Activated T-cell treated with anti-CD3 and anti-CD28 coated beads for 48 hours (primary cell): ENCODE results near the gene PRR20B.
"Not testable (repeated sequence)": the region's sequence is repeated elsewhere in the genome, so short reads cannot be mapped to it uniquely, and the experiment has no call there.

Experiments used
- DNase-seq: peaks from one replicate; pipeline ENCODE4 v3.0.0-alpha.2; 2020; ENCODE audit warnings: low read depth

PRR20B gene

GRCh38 chr13:57147188-57147587 lies at the start of gene PRR20B:
Gene PRR20B, plus strand, starts transcription at chr13:57147488. Its CDS starts 387 bp downstream, at chr13:57147875.
- DNase-seq: not testable (repeated sequence)

GRCh38 chr13:57114945-57115344 lies 32.3 kb upstream of the PRR20B start:
- no peak for DNase-seq

GRCh38 chr13:57123681-57124080 lies 23.6 kb upstream of the PRR20B start:
- DNase-seq: no peak

- DNase-seq: no peak
These were observed 18.4 kb upstream of the PRR20B start for GRCh38 chr13:57128909-57129308.

- no peak for DNase-seq
These were observed 11.2 kb upstream of the PRR20B start for GRCh38 chr13:57136093-57136492.

GRCh38 chr13:57137585-57137984 lies 9.7 kb upstream of the PRR20B start:
- no peak for DNase-seq

GRCh38 chr13:57138988-57139387 lies 8.3 kb upstream of the PRR20B start:
- DNase-seq: no peak

- DNase-seq: not testable (repeated sequence)
These were observed 7.5 kb upstream of the PRR20B start for GRCh38 chr13:57139781-57140180.

- DNase-seq: not testable (repeated sequence)
These were observed 6.9 kb upstream of the PRR20B start, which contains the start of gene PRR20A for GRCh38 chr13:57140235-57140968. Gene PRR20A, plus strand, starts transcription at chr13:57140918. Its CDS starts 387 bp downstream, at chr13:57141305.

GRCh38 chr13:57148106-57148505 lies 818 bp downstream of the PRR20B start:
- not testable (repeated sequence) for DNase-seq

GRCh38 chr13:57153761-57154160 lies 6.5 kb downstream of the PRR20B start, which contains the start of gene PRR20C:
Gene PRR20C, plus strand, starts transcription at chr13:57154061. Its CDS starts 387 bp downstream, at chr13:57154448.
- DNase-seq: not testable (repeated sequence)

GRCh38 chr13:57160332-57160731 lies 13.0 kb downstream of the PRR20B start, which contains the start of gene PRR20D:
Gene PRR20D, plus strand, starts transcription at chr13:57160632. Its CDS starts 387 bp downstream, at chr13:57161019.
- not testable (repeated sequence) for DNase-seq

GRCh38 chr13:57166897-57167296 lies 19.6 kb downstream of the PRR20B start, which contains the start of gene PRR20E:
Gene PRR20E, plus strand, starts transcription at chr13:57167197. Its CDS starts 387 bp downstream, at chr13:57167584.
- not testable (repeated sequence) for DNase-seq

- no peak for DNase-seq
These were observed 44.4 kb downstream of the PRR20B start for GRCh38 chr13:57191667-57192066.
